ENCODE results near the gene ELL2. TPM values are rescaled to one million over a fixed set of nuclear protein-coding genes. Genes with fewer than 3 reads are reported as not detected.

The ELL2 gene
- total RNA-seq, 1 experiment from 2014 or later = 24.4 TPM

GRCh38 chr5:95847261-95847592 is 114.4 kb downstream of the ELL2 start:
- ChIA-PET CTCF (interaction anchor here (1.0 to 5.1 kb wide), 3 partner anchors 25 to 201 kb away, joined by 3 to 51 read pairs (median 4); partner anchors contain the start of genes GLRX and RFESD), POLR2A (no interaction called here)
- no peak overlapping the region for H3K27ac Mint-ChIP-seq
- peaks cover 3% of the 10 kb centered on the region; the same call in 1 of the 2 replicates for H3K36me3 Mint-ChIP-seq
- peaks cover 8% of the 10 kb centered on the region for H3K9me3 Mint-ChIP-seq
- H3K4me3 Mint-ChIP-seq = no peak overlapping the region
- TF ChIP-seq ZNF281 (CRISPR knock-in tag; IDR thresholded peaks at IDR 0.05) = no peak
- no peak for TF ChIP-seq JUN (CRISPR knock-in tag; IDR thresholded peaks at IDR 0.05)
- TF ChIP-seq IRF1 (CRISPR knock-in tag; IDR thresholded peaks at IDR 0.05) = no peak
- no peak for DNase-seq (ENCODE audit: low spot score)
- no peaks in the 10 kb centered on the region; the same call in 1 of the 2 replicates for H3K27me3 Mint-ChIP-seq (ENCODE audit: low read depth)
- no peak for ATAC-seq
- peaks cover 2% of the 10 kb centered on the region; the same call in 1 of the 2 replicates for H3K4me1 Mint-ChIP-seq

GRCh38 chr5:95846554-95847260 is 114.9 kb downstream of the ELL2 start:
- Mint-ChIP-seq H3K36me3 (peaks cover 3% of the 10 kb centered on the region; the same call in 1 of the 2 replicates), H3K27ac (no peak overlapping the region; the same call in 1 of the 2 replicates), H3K4me3 (no peak overlapping the region), H3K4me1 (peaks cover 2% of the 10 kb centered on the region; the same call in 1 of the 2 replicates), H3K9me3 (peaks cover 7% of the 10 kb centered on the region), H3K27me3 (ENCODE audit: low read depth) (no peaks in the 10 kb centered on the region; the same call in 1 of the 2 replicates)
- ChIA-PET POLR2A (no interaction called here), CTCF (interaction anchor here (0.6 to 5.1 kb wide), 6 partner anchors 12 to 202 kb away, joined by 3 to 51 read pairs (median 4); partner anchors contain the start of genes GLRX and RFESD)
- TF ChIP-seq NR2C2 (CRISPR knock-in tag; IDR thresholded peaks at IDR 0.05) (no peak), GABPB1 (CRISPR knock-in tag; IDR thresholded peaks at IDR 0.05) (no peak), NR1H2 (CRISPR knock-in tag; IDR thresholded peaks at IDR 0.05) (no peak), IRF1 (CRISPR knock-in tag; IDR thresholded peaks at IDR 0.05) (no peak), USF2 (CRISPR knock-in tag; IDR thresholded peaks at IDR 0.05) (no peak), STAT6 (CRISPR knock-in tag; conservative IDR thresholded peaks at IDR 0.05; ENCODE audit: low read depth) (no peak), CTCF (IDR thresholded peaks at IDR 0.05) (peak; percentile 83)
- DNase-seq (ENCODE audit: low spot score) (peak; percentile 60), ATAC-seq (peak; percentile 95)

GRCh38 chr5:95845391-95845790 is 116.3 kb downstream of the ELL2 start:
- peaks cover under 1% of the 10 kb centered on the region for H3K9me3 Mint-ChIP-seq
- H3K36me3 Mint-ChIP-seq = no peaks in the 10 kb centered on the region; the same call in 1 of the 2 replicates
- no peak overlapping the region for H3K4me3 Mint-ChIP-seq
- no peak overlapping the region for H3K27ac Mint-ChIP-seq
- CTCF ChIA-PET = interaction anchor here (5.1 kb wide), 1 partner anchor 64 kb away, joined by 51 read pairs; no protein-coding TSS in a partner anchor
- peaks cover 2% of the 10 kb centered on the region; the same call in 1 of the 2 replicates for H3K4me1 Mint-ChIP-seq
- H3K27me3 Mint-ChIP-seq (ENCODE audit: low read depth) = no peaks in the 10 kb centered on the region; the same call in 1 of the 2 replicates
- POLR2A ChIA-PET = no interaction called here
- ATAC-seq (no peak), DNase-seq (ENCODE audit: low spot score) (no peak)
- TF ChIP-seq CTCF (IDR thresholded peaks at IDR 0.05) (no peak), ATF2 (CRISPR knock-in tag; IDR thresholded peaks at IDR 0.05; ENCODE audit: borderline replicate concordance, low read depth) (no peak), E2F5 (CRISPR knock-in tag; IDR thresholded peaks at IDR 0.05) (no peak), ERG (CRISPR knock-in tag; IDR thresholded peaks at IDR 0.05) (no peak)
